CD4-positive, alpha-beta T cell treated with Interleukin-12 subunit alpha and Interleukin-12 subunit beta, for 1 hour (primary cell): ENCODE results near the gene BRI3BP.
A peak's percentile ranks its signal among the peaks of the same experiment; 100 is the strongest.
"Not testable (repeated sequence)": the region's sequence is repeated elsewhere in the genome, so short reads cannot be mapped to it uniquely, and the experiment has no call there.

ENCODE experiments used
- DNase-seq: peaks from one replicate; pipeline ENCODE4 v3.0.0-alpha.2; 2020

BRI3BP gene

GRCh38 chr12:124975276-124975675 is 18.2 kb upstream of the BRI3BP start:
- no peak for DNase-seq

- DNase-seq = no peak
These were observed 16.4 kb upstream of the BRI3BP start for GRCh38 chr12:124976999-124977398.

GRCh38 chr12:124979568-124979967 is 13.9 kb upstream of the BRI3BP start:
- no peak for DNase-seq

- DNase-seq = no peak
These were observed 13.2 kb upstream of the BRI3BP start for GRCh38 chr12:124980098-124980892.

GRCh38 chr12:124986876-124987275 is 6.6 kb upstream of the BRI3BP start:
- not testable (repeated sequence) for DNase-seq

- peak; percentile 87 for DNase-seq
These were observed 395 bp upstream of the BRI3BP start for GRCh38 chr12:124992874-124993625.

GRCh38 chr12:124994437-124994975 is 1.1 kb downstream of the BRI3BP start:
- DNase-seq = no peak

GRCh38 chr12:124995200-124995961 is 1.9 kb downstream of the BRI3BP start:
- no peak for DNase-seq

GRCh38 chr12:124998705-124999104 is 5.3 kb downstream of the BRI3BP start:
- DNase-seq = no peak

- no peak for DNase-seq
These were observed 8.2 kb downstream of the BRI3BP start for GRCh38 chr12:125001636-125002035.

- no peak for DNase-seq
These were observed 9.6 kb downstream of the BRI3BP start for GRCh38 chr12:125003021-125003420.

GRCh38 chr12:125004621-125005020 is 11.2 kb downstream of the BRI3BP start:
- no peak for DNase-seq

GRCh38 chr12:125005652-125006051 is 12.2 kb downstream of the BRI3BP start:
- DNase-seq = no peak

GRCh38 chr12:125006365-125006764 is 12.9 kb downstream of the BRI3BP start:
- DNase-seq = no peak

- no peak for DNase-seq
These were observed 20.5 kb downstream of the BRI3BP start for GRCh38 chr12:125013816-125014442.

GRCh38 chr12:125014526-125014925 is 21.1 kb downstream of the BRI3BP start:
- no peak for DNase-seq

GRCh38 chr12:125015680-125016310 is 22.4 kb downstream of the BRI3BP start:
- no peak for DNase-seq

GRCh38 chr12:125017801-125018200 is 24.4 kb downstream of the BRI3BP start:
- DNase-seq = no peak

- DNase-seq = no peak
These were observed 24.9 kb downstream of the BRI3BP start for GRCh38 chr12:125018356-125018755.

GRCh38 chr12:125021096-125021495 is 27.7 kb downstream of the BRI3BP start:
- DNase-seq = no peak

GRCh38 chr12:125021771-125022170 is 28.3 kb downstream of the BRI3BP start:
- DNase-seq = no peak

GRCh38 chr12:125023065-125023464 is 29.6 kb downstream of the BRI3BP start:
- DNase-seq = no peak
